ENCODE data around the gene GJB1.

Gene GJB1

DNA sequence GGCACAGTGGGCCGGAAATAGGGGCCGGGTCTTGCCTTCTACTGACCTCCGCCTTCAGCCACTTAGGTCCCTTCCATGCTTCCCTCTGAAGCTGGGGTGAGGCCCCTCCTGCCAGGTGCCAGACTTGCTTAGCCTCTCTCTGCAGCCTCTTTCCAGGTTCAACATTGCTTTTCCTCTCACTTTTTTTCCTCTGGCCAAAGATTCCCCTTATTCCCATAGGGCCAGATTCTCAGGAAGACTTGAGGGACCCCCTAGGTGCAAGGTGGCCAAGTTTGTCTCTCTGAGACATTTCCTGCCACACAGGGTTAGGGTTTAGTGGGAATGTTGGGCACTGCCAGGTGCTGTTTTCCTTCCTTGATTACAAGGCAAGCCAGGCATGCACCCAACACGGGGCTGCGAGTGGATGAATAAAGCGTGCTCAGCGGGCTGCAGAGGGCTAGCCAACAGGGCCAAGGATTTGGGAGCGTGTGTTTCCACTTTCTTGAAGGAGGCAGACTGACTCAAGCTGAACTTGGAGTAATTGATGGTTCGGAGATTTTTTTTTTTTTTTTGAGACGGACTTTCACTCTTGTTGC is 7.6 kb upstream of the GJB1 start:
- no peak for DNase-seq (ENCODE audit: low read depth in 2 of 2)

- no peak for DNase-seq (ENCODE audit: low read depth in 2 of 2)
Measured at GRCh38 chrX:71216485-71216884, 6.5 kb upstream of the GJB1 start.

DNA sequence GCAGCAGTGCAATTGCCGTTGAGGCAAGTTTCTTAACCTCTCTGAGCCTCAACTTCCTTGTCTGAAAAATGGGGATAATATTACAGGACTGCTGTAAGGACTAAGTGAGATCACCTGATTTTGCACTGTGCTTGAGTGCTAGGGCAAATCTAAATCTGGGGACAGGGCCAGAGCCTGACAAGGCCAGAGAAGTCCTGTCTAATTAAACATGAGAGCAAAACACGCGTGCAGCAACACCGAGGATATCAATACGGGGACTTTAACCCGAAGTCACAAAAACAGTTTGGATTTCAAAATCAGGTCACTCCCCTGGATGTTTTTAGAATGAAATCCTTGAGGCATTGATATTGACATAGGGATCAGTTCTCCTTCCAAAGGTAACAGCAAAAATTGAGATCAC is 5.7 kb upstream of the GJB1 start:
- DNase-seq (ENCODE audit: low read depth in 2 of 2), result no peak

DNA sequence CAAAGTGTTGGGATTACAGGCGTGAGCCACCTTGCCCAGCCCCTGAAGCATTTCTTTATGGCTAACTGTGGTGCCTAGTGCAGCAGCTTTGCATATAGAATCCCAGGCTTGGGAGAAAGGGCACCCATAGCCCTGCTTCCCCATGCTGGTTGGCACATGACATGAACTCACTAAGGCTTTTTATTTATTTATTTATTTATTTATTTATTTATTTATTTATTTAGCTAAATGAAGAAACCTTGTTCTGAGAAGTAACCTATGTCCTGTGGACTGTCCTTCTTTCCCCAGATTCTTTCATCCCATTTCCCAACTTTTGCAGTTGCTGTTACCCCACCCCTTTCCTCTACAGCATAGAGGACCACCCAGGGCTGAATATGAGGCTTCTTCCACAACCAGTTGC is 1.9 kb upstream of the GJB1 start:
- no peak for DNase-seq (ENCODE audit: low read depth in 2 of 2)

DNA sequence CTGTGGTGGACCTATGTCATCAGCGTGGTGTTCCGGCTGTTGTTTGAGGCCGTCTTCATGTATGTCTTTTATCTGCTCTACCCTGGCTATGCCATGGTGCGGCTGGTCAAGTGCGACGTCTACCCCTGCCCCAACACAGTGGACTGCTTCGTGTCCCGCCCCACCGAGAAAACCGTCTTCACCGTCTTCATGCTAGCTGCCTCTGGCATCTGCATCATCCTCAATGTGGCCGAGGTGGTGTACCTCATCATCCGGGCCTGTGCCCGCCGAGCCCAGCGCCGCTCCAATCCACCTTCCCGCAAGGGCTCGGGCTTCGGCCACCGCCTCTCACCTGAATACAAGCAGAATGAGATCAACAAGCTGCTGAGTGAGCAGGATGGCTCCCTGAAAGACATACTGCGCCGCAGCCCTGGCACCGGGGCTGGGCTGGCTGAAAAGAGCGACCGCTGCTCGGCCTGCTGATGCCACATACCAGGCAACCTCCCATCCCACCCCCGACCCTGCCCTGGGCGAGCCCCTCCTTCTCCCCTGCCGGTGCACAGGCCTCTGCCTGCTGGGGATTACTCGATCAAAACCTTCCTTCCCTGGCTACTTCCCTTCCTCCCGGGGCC is 1.2 kb downstream of the GJB1 start:
- no peak for DNase-seq (ENCODE audit: low read depth in 2 of 2)

DNA sequence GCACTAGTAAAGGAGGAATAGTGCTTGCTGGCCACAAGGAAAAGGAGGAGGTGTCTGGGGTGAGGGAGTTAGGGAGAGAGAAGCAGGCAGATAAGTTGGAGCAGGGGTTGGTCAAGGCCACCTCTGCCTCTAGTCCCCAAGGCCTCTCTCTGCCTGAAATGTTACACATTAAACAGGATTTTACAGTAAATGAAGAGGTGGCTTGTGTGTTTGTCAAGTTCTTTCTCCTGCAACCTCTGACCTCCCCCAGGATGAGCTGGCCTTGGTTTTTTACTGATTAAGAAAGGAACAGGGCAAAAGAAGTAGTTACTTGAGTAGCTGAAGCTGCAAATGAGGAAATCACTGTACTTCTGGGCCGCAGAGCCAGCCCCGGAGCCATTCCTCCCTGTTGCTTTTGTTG is 2.0 kb downstream of the GJB1 start:
- DNase-seq (ENCODE audit: low read depth in 2 of 2), result no peak

- no peak for DNase-seq (ENCODE audit: low read depth in 2 of 2)
Measured at GRCh38 chrX:71225676-71226075, 2.7 kb downstream of the GJB1 start.

DNA sequence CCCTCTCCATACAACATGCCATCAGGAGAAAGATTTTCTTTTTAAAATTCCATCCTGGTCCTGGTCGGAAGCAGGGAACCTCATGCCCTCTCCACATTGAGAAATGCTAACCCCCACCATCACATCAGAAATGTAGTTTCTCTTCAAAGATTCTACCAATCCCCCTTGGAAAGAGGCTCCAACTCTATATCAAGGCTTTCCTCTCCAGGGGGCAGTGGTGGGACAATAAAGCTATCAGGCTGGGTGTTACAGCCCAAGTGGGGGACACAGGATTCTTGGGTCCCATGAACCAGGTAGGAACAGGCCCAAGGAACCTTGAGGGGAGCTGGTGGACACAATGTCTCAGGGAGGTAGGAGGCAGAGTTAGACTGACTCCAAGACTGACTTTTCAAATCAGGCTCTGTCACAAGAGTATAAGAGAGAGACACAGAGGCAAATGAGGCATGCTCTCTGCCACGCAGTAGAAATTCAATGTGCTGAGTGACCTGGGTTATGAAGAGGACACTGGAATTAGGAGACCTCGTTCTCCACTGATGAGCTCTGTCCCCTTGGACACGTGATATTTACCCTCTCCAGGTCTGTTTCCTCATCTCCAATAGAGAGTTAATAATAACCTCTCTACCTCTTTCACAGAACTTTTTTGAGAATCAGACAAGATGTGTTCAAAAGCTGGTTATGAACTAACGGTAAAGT is 4.5 kb downstream of the GJB1 start:
- no peak for DNase-seq (ENCODE audit: low read depth in 2 of 2)

DNA sequence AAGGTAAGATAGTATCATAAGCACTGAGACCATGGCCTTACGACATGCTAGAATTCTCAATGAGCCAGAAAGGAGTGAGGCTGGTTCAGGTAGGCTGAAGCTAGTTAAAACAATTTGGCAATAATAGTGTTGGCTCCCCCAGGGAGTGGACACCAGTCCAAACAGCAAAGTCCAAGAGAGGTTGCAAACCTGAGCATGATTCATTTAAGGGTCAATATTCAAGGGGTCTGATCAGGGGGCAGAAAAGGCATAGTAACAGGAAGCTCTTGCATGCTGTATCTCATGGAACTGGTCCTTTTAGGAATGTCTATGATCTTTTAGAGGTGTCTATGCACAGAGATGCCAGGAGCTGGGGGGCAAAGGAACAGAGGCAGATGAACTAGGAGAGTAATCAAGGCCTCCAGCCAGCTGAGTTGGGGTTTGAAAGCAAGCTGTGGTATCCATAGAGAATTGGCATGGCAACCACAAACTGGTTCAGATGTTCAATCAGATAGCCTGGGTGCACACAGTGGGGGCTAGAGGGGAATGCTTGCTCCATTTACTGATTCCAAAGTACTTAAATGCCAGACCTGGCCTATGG is 5.1 kb downstream of the GJB1 start:
- DNase-seq (ENCODE audit: low read depth in 2 of 2), result no peak

DNA sequence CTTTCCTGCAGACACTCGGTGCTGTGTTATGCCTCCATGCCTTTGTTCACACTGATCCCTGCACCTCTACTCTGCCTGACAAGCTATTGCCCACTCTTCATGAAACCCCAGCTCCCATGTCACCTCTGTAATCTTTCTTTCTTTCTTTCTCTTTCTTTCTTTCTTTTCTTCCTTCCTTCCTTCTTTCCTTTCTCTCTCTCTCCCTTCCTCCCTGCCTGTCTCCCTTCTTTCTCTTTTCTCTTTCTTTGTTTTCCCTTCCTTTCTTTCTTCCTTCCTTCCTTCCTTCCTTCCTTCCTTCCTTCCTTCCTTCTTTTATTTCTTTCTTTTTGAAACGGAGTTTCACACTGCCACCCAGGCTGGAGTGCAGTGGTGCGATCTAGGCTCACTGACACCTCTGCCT is 12.5 kb downstream of the GJB1 start:
- DNase-seq (ENCODE audit: low read depth in 2 of 2), result no peak

GRCh38 chrX:71236836-71237235 is 13.8 kb downstream of the GJB1 start:
- DNase-seq (ENCODE audit: low read depth in 2 of 2), result no peak

DNA sequence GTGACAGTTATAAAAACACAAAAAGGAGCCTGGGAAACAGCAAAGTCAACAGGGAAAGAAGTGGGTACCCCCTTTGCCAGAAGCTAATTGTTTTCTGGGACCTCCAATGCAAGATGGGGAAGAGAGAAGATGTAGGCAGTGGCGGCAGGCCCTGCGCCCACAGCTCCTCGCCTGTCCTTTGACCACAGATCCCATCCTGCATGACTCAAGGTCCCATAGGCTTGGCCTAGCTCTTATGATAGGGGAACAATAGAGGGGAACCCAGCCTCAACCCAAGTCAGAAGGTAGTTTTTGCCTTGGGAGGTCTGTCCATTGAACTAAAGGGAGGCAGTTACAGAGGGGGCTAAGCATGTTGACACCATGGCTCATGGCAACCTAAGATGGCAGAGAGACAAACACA is 16.8 kb downstream of the GJB1 start:
- DNase-seq (ENCODE audit: low read depth in 2 of 2), result no peak

DNA sequence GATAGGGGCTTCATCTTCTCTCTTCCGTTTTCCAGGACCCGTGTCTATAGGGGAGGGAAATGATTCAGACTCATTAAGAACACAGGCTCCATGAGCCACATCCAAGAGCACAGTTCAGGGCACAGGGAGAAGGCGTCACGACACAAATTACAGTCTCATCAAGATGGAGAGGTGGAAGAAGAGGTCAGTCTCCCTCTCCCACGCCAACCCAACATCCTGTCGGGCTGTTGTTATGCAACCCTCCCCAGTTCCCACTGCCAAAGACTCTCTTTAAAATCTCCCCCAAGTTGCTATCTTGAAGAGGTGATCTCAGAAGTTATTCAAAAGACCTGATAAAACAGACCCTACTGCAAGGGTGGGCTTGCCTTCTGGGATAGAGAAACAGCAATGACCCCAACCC is 18.3 kb downstream of the GJB1 start:
- DNase-seq (ENCODE audit: low read depth in 2 of 2), result no peak

GRCh38 chrX:71244359-71245128 is 21.5 kb downstream of the GJB1 start:
- DNase-seq (ENCODE audit: low read depth in 2 of 2), result no peak

- no peak for DNase-seq (ENCODE audit: low read depth in 2 of 2)
Measured at GRCh38 chrX:71245159-71245558, 22.1 kb downstream of the GJB1 start.

- no peak for DNase-seq (ENCODE audit: low read depth in 2 of 2)
Measured at GRCh38 chrX:71250841-71251240, 27.8 kb downstream of the GJB1 start.

GRCh38 chrX:71251466-71251973 is 28.5 kb downstream of the GJB1 start:
- no peak for DNase-seq (ENCODE audit: low read depth in 2 of 2)

- no peak for DNase-seq (ENCODE audit: low read depth in 2 of 2)
Measured at GRCh38 chrX:71252221-71252620, 29.2 kb downstream of the GJB1 start.

DNA sequence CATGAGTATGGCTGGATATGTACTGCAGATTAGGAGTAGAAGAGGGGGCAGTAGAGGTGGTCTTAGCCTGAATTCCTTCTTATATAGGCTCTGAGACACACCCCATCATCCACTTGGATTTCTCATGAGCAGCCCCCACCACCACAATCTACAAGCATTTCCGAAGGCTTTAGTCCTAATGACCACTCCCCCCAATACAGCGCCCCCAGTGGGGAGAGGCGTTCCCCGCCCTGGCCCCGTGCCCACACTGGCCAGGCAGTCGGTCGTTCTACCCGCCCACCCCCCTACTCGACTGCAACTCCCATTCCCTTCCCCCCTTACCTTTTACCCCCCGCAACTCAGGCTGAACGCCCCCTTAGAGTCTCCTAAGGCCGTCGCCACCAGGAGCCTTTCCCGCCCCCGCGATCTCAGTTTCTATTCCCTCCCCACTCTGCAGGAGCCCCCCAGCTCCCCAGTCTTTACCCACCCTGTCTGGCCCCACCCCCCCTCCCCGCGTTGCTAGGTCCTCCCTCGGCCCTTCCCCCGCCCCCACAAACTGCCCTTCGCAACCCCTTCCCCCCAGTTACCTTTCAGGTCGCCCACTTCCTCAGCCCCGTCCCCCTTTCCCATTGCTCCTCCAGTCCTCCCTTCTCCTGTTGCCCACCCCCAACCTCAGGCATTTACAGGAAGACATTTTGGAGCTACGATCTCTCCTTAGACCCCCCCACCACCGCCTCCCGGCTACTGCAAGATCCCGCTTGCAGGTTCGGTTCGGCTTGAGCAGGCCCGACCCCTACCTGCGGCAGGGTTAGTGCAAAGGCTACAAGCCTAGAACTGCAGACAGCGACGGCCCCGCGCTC is 30.4 kb downstream of the GJB1 start:
- DNase-seq (ENCODE audit: low read depth in 2 of 2), result no peak

- peak; percentile 48 to 60 for DNase-seq (ENCODE audit: low read depth in 2 of 2)
Measured at GRCh38 chrX:71254092-71254963, 31.3 kb downstream of the GJB1 start, which contains the start of gene ZMYM3. Gene ZMYM3, minus strand, starts transcription at chrX:71254140. Its CDS starts 885 bp downstream, at chrX:71253255.

Data from stimulated activated CD8-positive, alpha-beta memory T cell treated with anti-CD3 and anti-CD28 coated beads, Interleukin-15, amount 100 ng/mL, for 4 hours (primary cell).